22Rv1 (cell line): ENCODE data around the gene SYTL1.
"Not testable (repeated sequence)": the region's sequence is repeated elsewhere in the genome, so short reads cannot be mapped to it uniquely, and the experiment has no call there.

Source experiments
- H3K27ac ChIP-seq: fragments of 450-650 bp; 2 replicates; pipeline ENCODE4 v1.5.1; 2017
- ZFX ChIP-seq: fragments of 450-650 bp; IDR thresholded peaks from 2 replicates; pipeline ENCODE4 v1.6.1; 2017; ENCODE audit warnings: antibody characterized with exemption, borderline replicate concordance
- TF ChIP-seq, protein P1 (sequence below): fragments of 450-650 bp; IDR thresholded peaks from 2 replicates; pipeline ENCODE4 v1.5.1; 2017; ENCODE audit warnings: mild to moderate bottlenecking

Gene SYTL1

DNA sequence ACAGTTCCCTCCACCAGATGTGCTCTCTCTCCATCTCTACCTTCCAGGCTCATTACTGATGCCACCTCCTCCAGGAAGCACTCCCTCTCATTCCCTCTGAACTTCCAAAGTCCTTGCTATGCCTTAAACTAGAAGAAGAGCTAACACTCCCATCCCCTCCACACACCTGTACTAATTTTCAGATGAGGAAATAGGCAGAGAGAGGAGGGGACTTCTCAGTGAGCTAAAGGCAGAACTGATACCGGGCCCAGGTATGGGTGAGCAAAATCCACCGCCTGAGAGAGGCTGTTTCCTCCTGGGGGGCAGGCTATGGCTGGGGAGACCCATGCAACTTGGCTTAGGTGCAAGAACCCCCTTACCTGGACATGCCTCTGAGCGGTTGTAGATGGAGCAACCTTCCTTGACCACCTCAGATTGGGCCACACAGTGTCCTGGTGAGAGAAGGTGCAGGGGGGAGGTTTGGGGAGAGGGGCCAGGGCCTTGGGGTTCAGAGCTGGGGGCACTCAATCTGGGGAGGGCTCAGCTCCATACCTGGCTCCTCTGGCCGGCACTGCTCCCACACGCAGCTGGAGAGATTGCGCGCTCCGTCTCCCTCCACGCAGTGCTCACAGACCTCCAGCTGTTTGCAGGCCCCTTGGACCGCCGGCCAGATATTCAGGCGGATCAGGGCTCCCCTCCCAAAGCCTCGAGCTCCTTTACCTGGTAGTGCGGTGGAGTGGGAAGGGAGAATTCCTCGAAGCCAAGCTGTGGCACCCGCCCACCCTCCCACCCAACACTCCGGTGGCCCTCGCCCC is 40.3 kb downstream of the SYTL1 start:
- TF ChIP-seq ZFX, result no peak
- TF ChIP-seq, protein P1, sequence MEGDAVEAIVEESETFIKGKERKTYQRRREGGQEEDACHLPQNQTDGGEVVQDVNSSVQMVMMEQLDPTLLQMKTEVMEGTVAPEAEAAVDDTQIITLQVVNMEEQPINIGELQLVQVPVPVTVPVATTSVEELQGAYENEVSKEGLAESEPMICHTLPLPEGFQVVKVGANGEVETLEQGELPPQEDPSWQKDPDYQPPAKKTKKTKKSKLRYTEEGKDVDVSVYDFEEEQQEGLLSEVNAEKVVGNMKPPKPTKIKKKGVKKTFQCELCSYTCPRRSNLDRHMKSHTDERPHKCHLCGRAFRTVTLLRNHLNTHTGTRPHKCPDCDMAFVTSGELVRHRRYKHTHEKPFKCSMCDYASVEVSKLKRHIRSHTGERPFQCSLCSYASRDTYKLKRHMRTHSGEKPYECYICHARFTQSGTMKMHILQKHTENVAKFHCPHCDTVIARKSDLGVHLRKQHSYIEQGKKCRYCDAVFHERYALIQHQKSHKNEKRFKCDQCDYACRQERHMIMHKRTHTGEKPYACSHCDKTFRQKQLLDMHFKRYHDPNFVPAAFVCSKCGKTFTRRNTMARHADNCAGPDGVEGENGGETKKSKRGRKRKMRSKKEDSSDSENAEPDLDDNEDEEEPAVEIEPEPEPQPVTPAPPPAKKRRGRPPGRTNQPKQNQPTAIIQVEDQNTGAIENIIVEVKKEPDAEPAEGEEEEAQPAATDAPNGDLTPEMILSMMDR, result no peak
- H3K27ac ChIP-seq, result no peak overlapping the region

DNA sequence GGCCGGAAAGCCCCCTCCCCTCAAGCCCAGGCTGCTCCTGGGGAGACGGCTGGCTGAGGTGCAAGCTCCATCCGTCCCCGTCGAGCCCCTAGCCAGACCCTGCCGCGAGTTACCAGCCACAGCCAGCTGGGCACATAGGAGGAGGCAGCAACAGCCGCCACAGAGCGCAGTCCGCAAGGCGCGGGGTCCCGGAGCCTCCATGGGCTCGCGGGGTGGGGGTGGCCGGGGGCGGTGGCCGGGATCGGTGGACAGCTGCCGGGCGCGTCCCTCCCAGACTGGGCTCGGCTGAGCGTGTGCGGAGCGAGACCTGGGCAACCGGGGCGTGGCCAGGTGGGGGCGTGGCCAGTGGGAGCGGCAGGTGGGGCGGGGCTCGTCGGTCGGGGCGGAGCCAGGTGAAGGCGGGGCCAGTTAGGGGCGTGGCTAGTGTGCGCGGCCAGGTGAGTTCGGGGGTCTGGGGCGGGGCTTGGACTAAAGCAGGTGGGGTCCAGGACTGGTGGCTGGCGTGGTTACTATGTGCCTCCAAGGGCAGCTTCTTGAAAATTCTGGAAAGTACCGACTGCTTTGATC is 41.3 kb downstream of the SYTL1 start, which contains the start of gene CD164L2:
Gene CD164L2, minus strand, starts transcription at position 295 of the 567 bp plus-strand sequence. Its CDS starts 94 bp downstream, at position 201.
- H3K27ac ChIP-seq, result no peak within 1 kb of the TSS

DNA sequence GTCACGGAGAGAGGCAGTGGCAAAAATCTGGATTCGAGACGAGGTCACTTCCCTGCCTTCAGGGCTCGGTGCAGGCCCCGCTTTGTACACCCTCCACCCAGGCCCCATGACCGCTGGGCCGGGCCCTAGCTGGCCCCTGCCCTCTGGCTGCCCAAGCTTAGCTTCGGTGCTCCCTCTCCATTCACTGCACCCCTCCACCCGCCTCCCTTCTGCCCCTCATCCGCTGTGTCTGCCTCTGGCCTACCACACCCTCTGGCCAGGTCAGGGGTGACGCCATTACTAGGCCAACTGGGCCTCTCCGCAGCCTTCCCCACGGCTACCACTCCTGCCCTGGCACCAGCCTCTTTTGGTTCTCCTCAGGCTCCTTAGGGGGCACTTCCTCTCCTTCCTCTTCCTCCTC is 41.8 kb downstream of the SYTL1 start:
- H3K27ac ChIP-seq, result no peak overlapping the region
- TF ChIP-seq, protein P1, result no peak
- TF ChIP-seq ZFX, result no peak

More for the DNA sequence above, 41.3 kb downstream of the SYTL1 start, which contains the start of gene CD164L2:
- TF ChIP-seq ZFX, result no peak
- TF ChIP-seq, protein P1, result no peak

DNA sequence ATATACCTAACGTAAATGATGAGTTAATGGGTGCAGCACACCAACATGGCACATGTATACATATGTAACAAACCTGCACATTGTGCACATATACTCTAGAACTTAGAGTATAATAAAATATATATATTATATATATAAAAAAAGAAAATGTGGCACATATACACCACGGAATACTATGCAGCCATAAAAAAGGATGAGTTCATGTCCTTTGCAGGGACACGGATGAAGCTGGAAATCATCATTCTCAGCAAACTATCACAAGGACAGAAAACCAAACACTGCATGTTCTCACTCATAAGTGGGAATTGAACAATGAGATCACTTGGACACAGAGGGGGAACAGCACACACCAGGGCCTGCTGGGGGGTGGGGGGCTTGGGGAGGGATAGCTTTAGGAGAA is 43.0 kb downstream of the SYTL1 start:
- not testable (repeated sequence) for H3K27ac ChIP-seq

DNA sequence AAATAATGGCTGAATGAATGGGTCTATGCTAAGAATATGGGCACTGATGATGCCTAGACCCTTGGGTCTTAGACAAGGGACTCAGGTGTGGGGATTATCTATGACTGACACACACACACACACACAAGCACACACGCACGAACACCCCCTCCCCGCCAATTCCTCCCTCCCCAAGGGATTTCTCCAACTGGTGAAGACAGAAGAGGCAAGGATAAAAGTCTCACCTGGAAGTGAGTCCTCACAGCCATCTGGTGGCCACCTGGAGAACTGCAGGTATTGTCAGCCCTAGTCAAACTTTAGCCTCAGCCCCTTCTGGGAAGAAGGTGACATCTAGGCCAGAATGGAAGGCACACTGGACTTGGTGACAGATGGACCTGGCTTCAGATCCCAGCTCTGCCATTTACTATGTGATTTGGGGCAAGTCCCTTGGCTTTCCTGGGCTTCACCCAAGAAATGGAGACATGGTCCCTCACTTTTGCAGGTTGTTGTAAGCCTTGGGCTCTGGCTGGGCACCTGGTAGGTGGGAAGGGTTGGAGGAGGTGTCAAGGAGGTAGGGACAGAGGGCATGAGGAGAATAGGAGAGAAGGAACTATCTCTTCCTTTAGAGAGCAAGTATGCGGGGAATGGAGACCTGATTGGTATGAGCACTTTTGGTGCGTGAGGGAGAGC is 46.6 kb downstream of the SYTL1 start:
- H3K27ac ChIP-seq, result no peak overlapping the region
- TF ChIP-seq, protein P1, result peak; percentile 89
- TF ChIP-seq ZFX, result no peak

DNA sequence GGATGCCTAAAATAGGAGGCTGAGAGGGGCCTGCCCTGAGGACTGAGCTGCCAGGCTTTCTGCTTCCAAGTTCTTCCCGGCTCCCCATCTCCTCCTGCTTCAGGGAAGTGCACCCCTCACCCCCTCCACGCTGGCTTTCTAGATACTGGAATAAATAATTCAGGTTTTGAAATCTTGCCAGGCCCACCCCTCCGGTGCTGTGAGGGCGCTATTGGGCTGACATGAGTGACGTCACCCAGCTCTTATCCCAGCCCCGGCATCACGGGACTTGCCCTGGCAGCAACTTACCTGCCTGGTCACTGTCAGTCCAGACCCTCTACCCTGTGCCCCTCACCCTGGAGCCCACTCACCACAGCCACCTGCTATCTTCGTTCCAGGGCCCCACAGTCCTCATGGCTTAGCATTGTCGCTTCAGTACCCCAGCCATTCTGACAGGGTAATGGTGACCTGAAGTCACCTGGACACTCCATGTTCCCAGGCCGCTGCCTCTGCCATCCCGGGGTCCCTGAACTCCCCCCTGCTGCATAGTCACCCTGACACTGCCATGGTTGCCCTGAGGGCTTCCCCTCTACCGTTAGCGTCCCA is 49.8 kb downstream of the SYTL1 start:
- TF ChIP-seq, protein P1, result no peak
- no peak for TF ChIP-seq ZFX
- peak overlapping the region; percentile 46; the same call in 1 of the 2 replicates for H3K27ac ChIP-seq

DNA sequence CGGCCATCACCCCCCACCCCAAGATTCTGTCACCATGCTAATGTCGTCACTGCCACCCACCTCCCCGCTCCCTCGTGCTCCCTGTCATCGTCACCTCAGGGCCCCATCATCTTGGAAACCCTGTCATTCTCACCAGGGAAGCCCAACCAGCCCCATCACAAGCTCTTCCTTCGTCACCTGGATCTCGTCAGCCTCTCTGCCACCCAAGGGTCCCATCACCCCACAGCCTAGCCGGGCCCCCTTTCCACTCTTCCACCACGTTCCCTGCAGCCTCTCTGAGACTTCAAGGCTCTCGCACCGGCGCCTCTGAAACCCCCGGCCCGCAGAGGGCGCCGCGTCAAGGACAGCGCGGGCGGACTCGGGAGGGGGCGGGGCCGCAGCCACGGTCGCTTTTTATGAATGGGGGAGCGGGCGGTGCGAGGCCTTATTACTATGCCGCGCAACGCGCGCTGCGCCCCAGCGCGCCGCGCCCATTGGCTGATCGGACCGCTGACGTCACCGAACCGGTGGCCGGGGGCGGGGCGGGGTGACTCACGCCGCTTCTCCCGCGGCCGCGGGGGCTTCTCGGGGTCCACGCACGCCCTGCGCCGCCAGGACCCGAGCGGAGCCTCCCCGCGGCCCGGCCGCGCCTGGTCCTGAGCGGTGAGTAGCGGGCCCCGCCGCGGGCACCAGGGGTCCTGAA is 50.4 kb downstream of the SYTL1 start, which contains the start of gene GPR3:
Gene GPR3, plus strand, starts transcription at position 527 of the 682 bp plus-strand sequence. CDS start 1,177 bp downstream, outside the sequence.
- TF ChIP-seq ZFX, result no peak
- TF ChIP-seq, protein P1, result peak; percentile 84
- H3K27ac ChIP-seq, result peak within 1 kb of the TSS; percentile 46
